Stimulated activated CD4-positive, alpha-beta T cell treated with anti-CD3 and anti-CD28 coated beads, Interleukin-4, amount 100 ng/mL, for 48 hours (primary cell): ENCODE results near the gene DNAI2.

Source experiments
- DNase-seq, 2 donors: peaks; one replicate each; pipeline ENCODE4 v3.0.0-alpha.2; 2020; ENCODE audit warnings: low read depth in 2 of 2

Gene DNAI2

GRCh38 chr17:74337834-74338500, 63.9 kb downstream of the DNAI2 start:
- no peak for DNase-seq

GRCh38 chr17:74339537-74340195, 65.6 kb downstream of the DNAI2 start:
- DNase-seq, result no peak

GRCh38 chr17:74340470-74341023, 66.5 kb downstream of the DNAI2 start:
- no peak for DNase-seq

- DNase-seq, result no peak
Observed at GRCh38 chr17:74342224-74342623, 68.2 kb downstream of the DNAI2 start.

GRCh38 chr17:74343121-74343520, 69.1 kb downstream of the DNAI2 start:
- no peak for DNase-seq

- DNase-seq, result no peak
Observed at GRCh38 chr17:74343526-74344284, 69.7 kb downstream of the DNAI2 start.

GRCh38 chr17:74344658-74345057, 70.6 kb downstream of the DNAI2 start:
- DNase-seq, result no peak

- no peak for DNase-seq
Observed at GRCh38 chr17:74345433-74346241, 71.6 kb downstream of the DNAI2 start.

- no peak for DNase-seq
Observed at GRCh38 chr17:74347646-74348045, 73.6 kb downstream of the DNAI2 start.

- DNase-seq, result no peak
Observed at GRCh38 chr17:74349120-74349519, 75.1 kb downstream of the DNAI2 start.

- no peak for DNase-seq
Observed at GRCh38 chr17:74350486-74350885, 76.5 kb downstream of the DNAI2 start.

- DNase-seq, result no peak
Observed at GRCh38 chr17:74351552-74352210, 77.6 kb downstream of the DNAI2 start.

- DNase-seq, result no peak
Observed at GRCh38 chr17:74353446-74354060, 79.5 kb downstream of the DNAI2 start.

GRCh38 chr17:74354123-74354522, 80.1 kb downstream of the DNAI2 start:
- peak; percentile 65 to 70 for DNase-seq

- no peak for DNase-seq
Observed at GRCh38 chr17:74354561-74354960, 80.5 kb downstream of the DNAI2 start.

- DNase-seq, result no peak
Observed at GRCh38 chr17:74355065-74355464, 81.0 kb downstream of the DNAI2 start.

GRCh38 chr17:74356646-74357465, 82.8 kb downstream of the DNAI2 start:
- DNase-seq, result no peak

- no peak for DNase-seq
Observed at GRCh38 chr17:74357466-74357809, 83.4 kb downstream of the DNAI2 start.

- DNase-seq, result no peak
Observed at GRCh38 chr17:74358697-74359096, 84.7 kb downstream of the DNAI2 start.

- DNase-seq, result no peak
Observed at GRCh38 chr17:74359916-74360315, 85.9 kb downstream of the DNAI2 start.
